ENCODE results near the gene BPIFB2.

Gene BPIFB2

GRCh38 chr20:32984196-32984595 lies 23.3 kb upstream of the BPIFB2 start:
- in situ Hi-C loops (cut with HindIII; ENCODE audit: low sequenced_read_pairs) = no loop called here

GRCh38 chr20:32984631-32985354 lies 22.7 kb upstream of the BPIFB2 start:
- in situ Hi-C loops (cut with HindIII; ENCODE audit: low sequenced_read_pairs) = no loop called here

GRCh38 chr20:32985596-32985995 lies 21.9 kb upstream of the BPIFB2 start:
- in situ Hi-C loops (cut with HindIII; ENCODE audit: low sequenced_read_pairs) = no loop called here

DNA sequence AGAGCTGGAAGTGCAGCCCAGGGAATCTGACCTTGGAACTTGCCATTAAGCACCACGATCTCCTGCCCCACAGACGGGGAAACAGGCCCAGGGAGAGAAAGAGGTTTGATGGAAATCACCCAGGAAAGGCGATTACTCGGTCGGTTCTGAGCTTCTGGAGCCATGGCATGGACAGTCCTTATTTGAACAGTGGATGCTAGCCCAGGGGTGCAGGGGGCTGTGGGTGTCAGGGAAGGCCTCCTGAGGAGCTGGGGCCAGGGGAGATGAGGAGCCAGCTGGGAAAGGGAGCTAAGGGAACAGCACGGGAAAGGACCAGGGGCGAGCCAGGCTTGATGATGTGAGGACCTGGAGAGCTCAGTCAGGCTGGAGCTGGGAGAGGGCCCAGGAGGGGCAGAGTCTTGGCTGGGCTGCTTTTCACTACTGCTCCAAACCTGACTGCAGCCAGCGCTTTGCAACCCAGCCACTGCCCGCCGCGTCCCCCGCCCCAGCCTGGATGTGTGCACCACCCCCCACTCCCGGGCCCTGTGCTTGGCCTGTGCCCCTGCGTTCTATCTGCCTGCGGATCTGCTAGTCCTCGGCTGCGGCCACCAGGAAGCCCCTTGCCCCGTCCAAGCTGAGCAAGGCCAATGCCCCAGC lies 21.1 kb upstream of the BPIFB2 start:
- in situ Hi-C loops (cut with HindIII; ENCODE audit: low sequenced_read_pairs) = no loop called here

GRCh38 chr20:32987044-32987825 lies 20.3 kb upstream of the BPIFB2 start:
- in situ Hi-C loops (cut with HindIII; ENCODE audit: low sequenced_read_pairs) = no loop called here

DNA sequence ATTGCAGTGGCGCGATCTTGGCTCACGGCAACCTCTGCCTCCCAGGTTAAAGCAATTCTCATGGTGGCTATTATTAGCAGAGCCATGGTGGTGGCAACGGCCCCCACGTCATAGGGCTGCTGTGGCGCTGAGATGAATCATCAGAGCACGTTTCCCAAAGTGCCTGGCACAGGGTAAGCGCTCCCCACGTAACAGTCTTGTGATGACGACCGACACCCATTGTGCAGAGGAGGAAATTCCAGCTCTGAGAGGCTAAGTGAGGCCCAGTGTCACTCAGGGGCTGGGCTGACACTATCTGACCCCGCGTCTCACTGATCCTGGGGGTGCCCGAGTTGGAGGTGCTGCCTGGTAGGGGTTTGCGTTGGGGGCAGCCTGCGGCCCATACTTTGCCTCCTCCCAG lies 19.5 kb upstream of the BPIFB2 start:
- in situ Hi-C loops (cut with HindIII; ENCODE audit: low sequenced_read_pairs) = no loop called here

- in situ Hi-C loops (cut with HindIII; ENCODE audit: low sequenced_read_pairs) = no loop called here
These were observed 17.8 kb upstream of the BPIFB2 start for GRCh38 chr20:32989507-32990283.

DNA sequence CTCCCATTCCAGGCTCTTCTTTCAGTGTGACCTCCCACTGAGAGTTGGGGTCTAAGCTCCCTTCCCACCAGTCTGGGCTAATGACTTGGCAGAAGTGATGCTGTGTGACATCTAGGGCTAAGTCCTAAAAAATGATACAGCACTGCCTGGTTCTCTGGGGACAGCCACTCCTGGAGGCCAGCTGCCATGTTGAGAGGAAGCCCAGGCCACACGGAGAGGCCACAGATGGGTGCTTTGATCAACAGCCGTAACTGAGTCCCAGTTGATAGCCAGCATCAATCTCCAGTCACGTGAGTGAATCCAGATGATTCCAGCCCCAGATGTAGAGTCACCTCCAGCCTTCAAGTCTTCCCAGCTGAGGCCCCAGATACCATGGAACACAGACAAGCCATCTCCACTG lies 17.1 kb upstream of the BPIFB2 start:
- in situ Hi-C loops (cut with HindIII; ENCODE audit: low sequenced_read_pairs) = no loop called here

GRCh38 chr20:32991383-32991782 lies 16.1 kb upstream of the BPIFB2 start:
- in situ Hi-C loops (cut with HindIII; ENCODE audit: low sequenced_read_pairs) = no loop called here

DNA sequence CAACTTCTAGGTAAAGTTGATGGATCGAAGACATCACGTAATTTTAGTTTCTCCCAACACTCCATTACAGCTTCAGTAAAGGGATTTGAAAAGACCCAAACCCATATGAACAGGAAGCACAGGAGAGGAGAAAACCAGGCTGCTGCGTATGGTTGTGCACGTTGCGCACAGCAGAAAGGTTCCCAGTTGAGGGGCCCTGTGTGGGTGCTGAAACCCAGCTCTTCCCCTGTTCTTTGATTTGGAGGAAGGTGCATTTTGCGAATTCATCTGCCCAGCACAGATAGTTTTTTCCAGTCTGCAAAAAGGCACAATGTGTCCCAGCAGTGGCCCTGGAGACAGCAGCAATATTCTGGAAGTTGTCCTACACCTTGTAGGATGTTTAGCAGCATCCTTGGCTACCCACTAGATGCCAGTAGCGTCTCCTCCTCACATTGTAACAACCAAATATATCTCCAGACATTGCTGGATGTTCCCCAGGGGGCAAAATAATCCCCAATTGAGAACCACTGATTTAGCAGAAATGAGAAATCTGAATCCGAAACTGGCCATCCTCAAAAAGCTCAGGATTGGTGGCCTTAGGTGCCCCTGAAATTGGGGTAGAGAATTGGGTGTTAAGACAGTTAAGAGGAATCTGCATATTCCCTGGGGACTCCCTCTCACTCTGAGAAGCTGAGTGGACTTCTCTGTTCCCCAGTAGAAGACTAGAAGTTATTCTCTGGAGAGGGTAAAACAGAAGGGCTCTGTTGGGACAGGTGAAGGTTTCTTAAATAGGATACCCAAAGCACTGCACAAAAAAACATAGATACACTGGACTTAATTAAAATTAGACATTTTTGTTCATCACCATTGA lies 15.5 kb upstream of the BPIFB2 start:
- in situ Hi-C loops (cut with HindIII; ENCODE audit: low sequenced_read_pairs) = no loop called here

- in situ Hi-C loops (cut with HindIII; ENCODE audit: low sequenced_read_pairs) = no loop called here
These were observed 13.9 kb upstream of the BPIFB2 start for GRCh38 chr20:32993496-32994050.

DNA sequence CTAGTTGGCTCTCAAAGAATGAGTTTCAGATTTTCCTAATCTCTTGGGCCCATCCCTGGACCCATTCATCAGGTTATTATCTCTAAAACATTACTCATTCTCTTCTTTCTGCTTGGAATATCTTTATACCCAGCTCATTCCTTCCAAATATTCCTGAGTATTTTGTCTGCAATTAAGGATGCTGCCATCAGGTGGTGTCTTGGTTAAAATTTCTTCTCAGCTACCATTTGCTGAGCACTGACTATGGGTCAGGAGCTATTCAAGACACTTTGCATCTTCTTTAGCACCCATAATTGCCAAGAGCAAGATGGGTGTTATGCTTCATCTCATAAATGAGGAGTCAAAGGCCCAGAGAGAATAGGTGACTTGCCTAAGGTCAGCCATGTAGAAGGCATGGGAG lies 11.7 kb upstream of the BPIFB2 start:
- in situ Hi-C loops (cut with HindIII; ENCODE audit: low sequenced_read_pairs) = no loop called here

DNA sequence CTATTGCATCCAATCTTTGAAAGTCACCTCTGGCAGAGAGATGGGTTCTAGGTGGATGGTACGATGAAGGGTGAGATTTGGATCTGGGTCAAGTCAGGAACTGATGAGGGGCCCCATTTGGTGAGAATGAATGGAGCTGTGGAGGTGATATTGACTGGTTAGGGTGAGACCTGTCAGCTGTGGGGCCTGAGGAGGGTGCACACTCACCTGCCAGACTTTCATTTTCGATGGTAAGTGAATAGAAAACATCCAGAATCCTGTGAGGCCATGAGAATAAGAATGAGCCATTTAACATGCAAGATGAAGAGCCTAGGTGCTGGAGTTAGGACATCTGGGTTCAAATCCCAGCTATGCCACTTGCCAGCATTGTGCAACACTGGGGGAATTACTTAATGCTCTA lies 10.1 kb upstream of the BPIFB2 start:
- in situ Hi-C loops (cut with HindIII; ENCODE audit: low sequenced_read_pairs) = no loop called here

DNA sequence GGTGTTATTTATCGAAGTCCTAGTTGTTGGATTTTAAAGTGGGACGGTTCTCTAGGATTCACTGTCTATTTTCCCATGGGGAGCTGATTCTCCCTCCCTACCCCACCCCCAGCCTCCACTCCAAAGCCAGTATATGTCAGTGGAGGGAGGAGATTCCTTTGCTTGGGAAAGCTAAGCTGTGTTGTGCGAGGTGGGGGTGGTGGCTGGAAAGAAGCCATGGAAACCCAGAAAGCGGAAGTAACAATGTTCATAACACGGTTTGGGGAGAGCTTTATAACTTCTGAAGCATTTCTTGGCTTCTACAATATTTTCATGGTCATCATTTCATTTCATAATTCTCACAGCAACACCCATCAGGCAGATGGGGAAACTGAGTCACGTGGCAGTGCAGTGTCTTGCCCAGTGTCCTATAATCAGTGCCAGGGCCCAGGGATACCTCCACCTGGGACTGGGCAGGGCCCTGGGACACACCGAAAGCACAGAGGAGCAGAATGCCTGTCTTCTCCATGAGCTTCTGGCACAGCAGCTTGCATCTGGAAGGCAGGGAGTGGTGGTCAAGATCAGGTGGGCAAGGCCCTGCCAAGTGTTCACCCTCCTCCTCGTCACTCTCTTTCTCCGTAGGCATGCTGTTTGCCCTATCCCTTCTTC lies 7.8 kb upstream of the BPIFB2 start:
- in situ Hi-C loops (cut with HindIII; ENCODE audit: low sequenced_read_pairs) = no loop called here

GRCh38 chr20:33000802-33001466 lies 6.6 kb upstream of the BPIFB2 start:
- in situ Hi-C loops (cut with HindIII; ENCODE audit: low sequenced_read_pairs) = no loop called here

DNA sequence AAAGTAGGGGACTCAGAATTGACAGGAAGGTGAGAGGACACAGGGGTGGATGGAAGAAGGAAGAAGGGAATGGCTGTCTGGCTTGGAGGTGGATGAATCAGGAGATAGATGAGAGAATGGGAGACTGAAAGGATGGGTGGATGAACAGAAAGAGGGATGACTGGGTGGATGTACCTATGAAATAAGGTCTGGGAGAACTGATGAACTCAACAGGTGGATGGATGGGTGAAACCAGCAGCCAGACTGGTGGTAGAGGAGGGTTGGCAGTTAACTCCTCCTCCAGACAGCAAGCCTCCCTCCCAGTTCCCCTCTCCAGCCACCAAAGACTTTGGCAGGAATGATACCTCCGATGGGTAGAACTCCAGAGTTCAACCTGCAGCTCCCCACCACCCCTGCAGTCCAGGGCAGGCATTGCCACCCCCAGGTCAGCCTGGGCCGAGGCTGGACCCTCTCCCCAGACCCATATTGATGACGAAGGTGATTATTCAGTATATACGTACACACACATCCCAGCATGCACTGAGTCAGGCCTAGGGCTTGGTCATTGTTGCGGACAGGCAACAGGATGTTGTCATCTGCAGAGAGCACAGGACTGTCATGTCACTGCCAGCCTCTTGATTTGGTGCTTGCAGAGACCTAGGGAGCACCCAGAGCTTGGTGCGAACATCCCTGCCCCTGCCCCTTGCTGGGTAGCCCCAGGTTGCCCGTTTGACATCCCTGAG lies 5.3 kb upstream of the BPIFB2 start:
- in situ Hi-C loops (cut with HindIII; ENCODE audit: low sequenced_read_pairs) = no loop called here

- in situ Hi-C loops (cut with HindIII; ENCODE audit: low sequenced_read_pairs) = no loop called here
These were observed 3.3 kb upstream of the BPIFB2 start, which contains the start of gene SUN5 for GRCh38 chr20:33004141-33004751. Gene SUN5, minus strand, starts transcription at chr20:33004433. Its CDS starts 93 bp downstream, at chr20:33004340.

- in situ Hi-C loops (cut with HindIII; ENCODE audit: low sequenced_read_pairs) = no loop called here
These were observed 2.4 kb upstream of the BPIFB2 start for GRCh38 chr20:33005132-33005566.
